Measurements from ENCODE around the gene TGM3.

GRCh38 chr20:2340136-2340535, 44.3 kb downstream of the TGM3 start:
- no peak for TF ChIP-seq CTCF (tag by site-specific recombination; IDR thresholded peaks at IDR 0.05)
- TF ChIP-seq ZNF398 (tag by site-specific recombination; IDR thresholded peaks at IDR 0.05) = no peak
- TF ChIP-seq YY1 (tag by site-specific recombination; IDR thresholded peaks at IDR 0.05) = no peak
- TF ChIP-seq ZNF302 (tag by site-specific recombination; IDR thresholded peaks at IDR 0.05; ENCODE audit: low read depth) = no peak
- TF ChIP-seq HIC1 (tag by site-specific recombination; IDR thresholded peaks at IDR 0.05) = no peak
- no peak for TF ChIP-seq ZNF488 (tag by site-specific recombination; IDR thresholded peaks at IDR 0.05)
- TF ChIP-seq SCRT1 (tag by site-specific recombination; IDR thresholded peaks at IDR 0.05; ENCODE audit: borderline replicate concordance) = no peak
- no peak for TF ChIP-seq ZNF274 (IDR thresholded peaks at IDR 0.05; ENCODE audit: low read length)
- no peak for TF ChIP-seq ZNF274 (tag by site-specific recombination; IDR thresholded peaks at IDR 0.05; ENCODE audit: borderline replicate concordance)
- no peak for TF ChIP-seq ZNF362 (tag by site-specific recombination; IDR thresholded peaks at IDR 0.05)
- TF ChIP-seq GLIS1 (tag by site-specific recombination; IDR thresholded peaks at IDR 0.05) = no peak
- TF ChIP-seq ZNF311 (tag by site-specific recombination; IDR thresholded peaks at IDR 0.05; ENCODE audit: borderline replicate concordance) = no peak
- no peak for TF ChIP-seq REST (tag by site-specific recombination; IDR thresholded peaks at IDR 0.05)

Measured in HEK293 (cell line).